Activated CD8-positive, alpha-beta T cell treated with anti-CD3 and anti-CD28 coated beads for 36 hours (primary cell): ENCODE data around the gene GPA33. TPM values are rescaled to one million over a fixed set of nuclear protein-coding genes. Genes with fewer than 3 reads are reported as not detected.

Source experiments
- ATAC-seq: fragments of 200-7000 bp; cut with Tn5 transposase; one replicate; pipeline ENCODE4 v1.10.0; 2021; ENCODE audit warnings: mild to moderate bottlenecking, moderate library complexity
- CTCF ChIA-PET: fragments of 350-600 bp; sonication (Branson Sonifier 250); formaldehyde crosslinking; loops from one replicate; lab custom pipeline; 2021; ENCODE audit warnings: antibody characterized with exemption; lab: Charles Lee
- POLR2A ChIA-PET: fragments of 350-600 bp; sonication (Branson Sonifier 250); formaldehyde crosslinking; loops from one replicate; lab custom pipeline; 2021; ENCODE audit warnings: antibody characterized with exemption; lab: Charles Lee
- DNase-seq: peaks from one replicate; pipeline ENCODE4 v3.0.0-alpha.2; 2020
- H3K27ac Mint-ChIP-seq: one replicate; pipeline ENCODE4 v1.8.0; 2021; ENCODE audit warnings: mild to moderate bottlenecking, mixed read lengths
- H3K27me3 Mint-ChIP-seq: one replicate; pipeline ENCODE4 v1.8.0; 2021; ENCODE audit warnings: mixed read lengths
- H3K36me3 Mint-ChIP-seq: one replicate; pipeline ENCODE4 v1.8.0; 2021; ENCODE audit warnings: low read depth, mixed read lengths
- H3K4me1 Mint-ChIP-seq: one replicate; pipeline ENCODE4 v1.8.0; 2021; ENCODE audit warnings: low read depth, mixed read lengths
- H3K4me3 Mint-ChIP-seq: one replicate; pipeline ENCODE4 v1.8.0; 2021; ENCODE audit warnings: mild to moderate bottlenecking, moderate library complexity, mixed read lengths
- H3K9me3 Mint-ChIP-seq: one replicate; pipeline ENCODE4 v1.8.0; 2021; ENCODE audit warnings: mixed read lengths
- CTCF ChIP-seq: fragments of 200-600 bp; IDR thresholded peaks from one replicate; pipeline ENCODE4 v1.8.0; 2022; ENCODE audit warnings: antibody characterized with exemption, mild to moderate bottlenecking
- intact Hi-C: fragments of 100-400 bp; cut with micrococcal nuclease; formaldehyde crosslinking; loops from one replicate; pipeline ENCODE4 v1.10.0; 2022
- total RNA-seq, 2 experiments: library from RNA; stranded (reverse); gene quantifications; one replicate each; pipeline ENCODE4 v1.2.3, GENCODE V29; 2021

Gene GPA33
- total RNA-seq, 2 experiments from 2014 or later: 0.25 TPM; not detected in 1

DNA sequence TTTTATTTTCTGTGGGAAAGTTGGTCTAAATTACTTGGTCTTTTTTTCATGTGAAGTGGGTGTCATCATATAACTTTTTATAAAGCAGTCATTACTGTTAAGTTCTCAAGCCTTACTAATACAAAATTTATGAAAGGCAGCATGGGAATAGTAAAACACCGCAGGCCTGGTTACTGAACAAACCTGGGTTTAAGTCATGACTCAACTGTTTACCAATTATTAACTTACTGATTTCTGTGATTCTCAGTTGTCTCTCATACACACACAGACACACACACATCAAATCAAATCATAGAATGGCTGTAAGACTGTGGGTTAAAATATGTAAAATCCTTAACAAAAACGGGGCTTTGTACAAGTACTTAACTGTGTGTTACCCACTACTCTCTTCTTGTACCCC is 86.5 kb downstream of the GPA33 start:
- no peaks in the 10 kb centered on the region for H3K36me3 Mint-ChIP-seq
- no peak for TF ChIP-seq CTCF

More for the DNA sequence above, 86.5 kb downstream of the GPA33 start:
- Mint-ChIP-seq H3K4me1 (peaks cover 8% of the 10 kb centered on the region), H3K27ac (no peak overlapping the region), H3K9me3 (peaks cover 12% of the 10 kb centered on the region), H3K27me3 (peaks cover 12% of the 10 kb centered on the region), H3K4me3 (no peak overlapping the region)
- POLR2A ChIA-PET: interaction anchor here (0.6 kb wide), 1 partner anchor 26 kb away, joined by 3 read pairs; no protein-coding TSS in a partner anchor
- DNase-seq (no peak), ATAC-seq (no peak)
- CTCF ChIA-PET: no interaction called here
- intact Hi-C loops: no loop called here

Other genes with a start within 250 kb of the GPA33 start
- 10 to 100 TPM; 14.3 to 15.7 TPM for gene TADA1, start 214.1 kb downstream of the GPA33 start, total RNA-seq
- gene ILDR2, start 114.8 kb downstream of the GPA33 start, total RNA-seq: 10 to 100 TPM; 14.3 to 15.1 TPM
- under 1 TPM in 1 of 2 experiments, not detected in 1; 0.29 TPM for gene MAEL, start 101.1 kb downstream of the GPA33 start, total RNA-seq
- gene STYXL2, start 3.7 kb upstream of the GPA33 start, total RNA-seq: not detected
- 10 to 100 TPM; 23.6 to 24.2 TPM for gene POU2F1, start 130.5 kb upstream of the GPA33 start, total RNA-seq